BE2C (cell line): ENCODE measurements around the gene SH3BGRL2.

Experiments used
- DNase-seq: peaks from one replicate; pipeline ENCODE4 v3.0.0-alpha.2; 2020
- H3K27me3 ChIP-seq: fragments of 250-450 bp; sonication (Bioruptor Pico); 2 replicates; pipeline ENCODE4 v1.5.1; 2020; ENCODE audit warnings: mild to moderate bottlenecking
- H3K36me3 ChIP-seq: fragments of 250-450 bp; sonication (Bioruptor Pico); 2 replicates; pipeline ENCODE4 v1.5.1; 2020; ENCODE audit warnings: mild to moderate bottlenecking
- H3K4me1 ChIP-seq: fragments of 250-450 bp; sonication (Bioruptor Pico); 2 replicates; pipeline ENCODE4 v1.5.1; 2020
- H3K4me3 ChIP-seq: 2 replicates; pipeline ENCODE4 v1.5.1; 2011; ENCODE audit warnings: low read depth, low read length
- H3K9me3 ChIP-seq: fragments of 250-450 bp; sonication (Bioruptor Pico); 2 replicates; pipeline ENCODE4 v1.5.1; 2020
- CTCF ChIP-seq: IDR thresholded peaks from 2 replicates; pipeline ENCODE4 v1.5.1; 2012; ENCODE audit warnings: mild to moderate bottlenecking, low read depth, low read length

The SH3BGRL2 gene

DNA sequence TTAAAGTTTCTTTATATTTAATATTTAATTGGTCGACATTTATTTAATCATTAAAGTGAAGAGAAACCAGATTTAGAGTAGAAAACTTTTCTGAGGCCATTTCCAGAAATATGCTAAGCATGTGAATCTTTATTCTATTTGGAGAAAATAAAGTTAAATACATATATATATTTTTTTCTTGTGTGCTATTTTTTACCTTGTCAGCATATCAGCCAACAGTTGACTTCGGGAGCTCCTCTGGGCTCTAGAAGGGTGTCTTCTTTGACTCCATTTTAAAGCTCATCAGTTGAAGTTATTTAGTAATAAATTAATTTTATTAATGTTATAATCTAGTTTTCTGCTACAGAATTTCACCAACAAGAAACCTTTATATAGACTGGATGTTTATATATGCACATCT, 73.1 kb downstream of the SH3BGRL2 start:
- no peak for DNase-seq
- TF ChIP-seq CTCF: no peak
- Histone ChIP-seq H3K4me3 (no peak overlapping the region), H3K9me3 (no peaks in the 10 kb centered on the region), H3K4me1 (no peaks in the 10 kb centered on the region), H3K36me3 (no peaks in the 10 kb centered on the region), H3K27me3 (no peaks in the 10 kb centered on the region)

GRCh38 chr6:79705456-79705995, 74.4 kb downstream of the SH3BGRL2 start:
- DNase-seq: no peak
- no peaks in the 10 kb centered on the region for H3K4me1 ChIP-seq
- no peaks in the 10 kb centered on the region for H3K36me3 ChIP-seq
- no peaks in the 10 kb centered on the region for H3K27me3 ChIP-seq
- no peaks in the 10 kb centered on the region for H3K9me3 ChIP-seq
- TF ChIP-seq CTCF: no peak
- H3K4me3 ChIP-seq: no peak overlapping the region

DNA sequence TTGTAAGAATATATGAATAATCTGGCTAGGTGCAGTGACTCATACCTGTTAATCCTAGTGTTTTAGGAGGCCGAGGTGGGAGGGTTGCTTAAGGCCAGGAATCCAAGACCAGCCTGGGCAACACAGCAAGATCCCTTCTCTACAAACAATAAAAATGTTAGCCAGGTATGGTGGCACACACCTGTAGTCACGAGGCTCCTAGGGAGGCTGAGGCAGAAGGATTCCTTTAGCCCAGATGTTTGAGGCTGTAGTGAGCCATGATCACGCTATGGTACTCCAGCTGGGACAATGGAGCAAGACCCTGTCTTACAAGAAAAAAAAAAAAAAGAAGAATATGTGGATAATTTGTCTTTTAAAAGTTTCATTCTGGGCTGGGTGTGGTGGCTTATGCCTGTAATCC, 75.4 kb downstream of the SH3BGRL2 start:
- H3K27me3 ChIP-seq: no peaks in the 10 kb centered on the region
- TF ChIP-seq CTCF: no peak
- no peaks in the 10 kb centered on the region for H3K36me3 ChIP-seq
- no peak overlapping the region for H3K4me3 ChIP-seq
- H3K4me1 ChIP-seq: peaks cover 3% of the 10 kb centered on the region; the same call in 1 of the 2 replicates
- DNase-seq: no peak
- no peaks in the 10 kb centered on the region for H3K9me3 ChIP-seq

- no peak overlapping the region for H3K4me3 ChIP-seq
- no peaks in the 10 kb centered on the region for H3K27me3 ChIP-seq
- DNase-seq: no peak
- no peak for TF ChIP-seq CTCF
- no peaks in the 10 kb centered on the region for H3K36me3 ChIP-seq
- H3K4me1 ChIP-seq: peaks cover 3% of the 10 kb centered on the region; the same call in 1 of the 2 replicates
- no peaks in the 10 kb centered on the region for H3K9me3 ChIP-seq
These were observed 76.5 kb downstream of the SH3BGRL2 start for GRCh38 chr6:79707621-79708020.

- Histone ChIP-seq H3K27me3 (no peaks in the 10 kb centered on the region), H3K36me3 (no peaks in the 10 kb centered on the region), H3K4me3 (no peak overlapping the region), H3K4me1 (peaks cover 3% of the 10 kb centered on the region; the same call in 1 of the 2 replicates), H3K9me3 (no peaks in the 10 kb centered on the region)
- TF ChIP-seq CTCF: no peak
- DNase-seq: no peak
These were observed 77.1 kb downstream of the SH3BGRL2 start for GRCh38 chr6:79708095-79708791.

- H3K9me3 ChIP-seq: no peaks in the 10 kb centered on the region
- no peak for TF ChIP-seq CTCF
- no peak overlapping the region for H3K4me3 ChIP-seq
- H3K4me1 ChIP-seq: peaks cover 3% of the 10 kb centered on the region; the same call in 1 of the 2 replicates
- H3K27me3 ChIP-seq: no peaks in the 10 kb centered on the region
- no peaks in the 10 kb centered on the region for H3K36me3 ChIP-seq
- DNase-seq: peak; percentile 12
These were observed 79.0 kb downstream of the SH3BGRL2 start for GRCh38 chr6:79710127-79710526.
